K562 (cell line): ENCODE data around the gene COX6B2. TPM values are rescaled to one million over a fixed set of nuclear protein-coding genes. Genes with fewer than 3 reads are reported as not detected.

Experiments used
- ARNT ChIP-seq, 2 experiments: fragments of 450-650 bp; IDR thresholded peaks; 2 replicates each; pipeline ENCODE4 v1.6.1; 2016; ENCODE audit warnings: mild to moderate bottlenecking in 1 of 2
- CC2D1A ChIP-seq: fragments of 450-650 bp; IDR thresholded peaks from 2 replicates; pipeline ENCODE4 v1.6.1; 2017; ENCODE audit warnings: mild to moderate bottlenecking
- FIP1L1 ChIP-seq: fragments of 200-400 bp; formaldehyde crosslinking; IDR thresholded peaks from 2 replicates; pipeline ENCODE4 v1.6.1; 2018; ENCODE audit warnings: mild to moderate bottlenecking, low read depth, low read length; ENCODE audit not compliant: poor library complexity, severe bottlenecking
- FOXA3 ChIP-seq, 2 experiments: fragments of 450-650 bp in 1 of 2; sonication (generic) in 1 of 2; formaldehyde crosslinking; IDR thresholded peaks in 1 of 2; conservative IDR thresholded peaks in 1 of 2; 2 replicates each; pipeline versions ENCODE4 v1.4.0 to v1.8.0; 2020 to 2022; ENCODE audit warnings: mild to moderate bottlenecking in 2 of 2, missing genetic modification reagents in 1 of 2
- HDAC1 ChIP-seq, 2 experiments: fragments of 450-650 bp; IDR thresholded peaks; 2 replicates each; pipeline ENCODE4 v1.6.1; 2016 to 2017; ENCODE audit warnings: inconsistent platforms in 1 of 2, mild to moderate bottlenecking in 1 of 2, moderate library complexity in 1 of 2
- ID3 ChIP-seq, 2 experiments: fragments of 250-450 bp in 1 of 2; fragments of 450-650 bp in 1 of 2; sonication (Bioruptor Pico) in 1 of 2; IDR thresholded peaks; 2 replicates each; pipeline versions ENCODE4 v1.6.1 to v1.8.0; 2016 to 2021; ENCODE audit warnings: mild to moderate bottlenecking in 2 of 2, moderate library complexity in 2 of 2, missing compliant biosample characterization in 1 of 2, missing genetic modification characterization in 1 of 2
- KDM1A ChIP-seq, 2 experiments: fragments of 450-650 bp; IDR thresholded peaks; 2 replicates each; pipeline ENCODE4 v1.6.1; 2016; ENCODE audit warnings: mild to moderate bottlenecking in 2 of 2
- L3MBTL2 ChIP-seq: fragments of 450-650 bp; IDR thresholded peaks from 2 replicates; pipeline ENCODE4 v1.6.1; 2016; ENCODE audit warnings: mild to moderate bottlenecking, moderate library complexity
- MCM5 ChIP-seq: fragments of 450-650 bp; IDR thresholded peaks from 2 replicates; pipeline ENCODE4 v1.6.1; 2016; ENCODE audit warnings: low read depth
- POLR2H ChIP-seq: IDR thresholded peaks from 2 replicates; pipeline ENCODE4 v1.6.1; 2016; ENCODE audit warnings: missing genetic modification characterization, low read depth, mild to moderate bottlenecking, control low read depth, missing compliant biosample characterization, moderate library complexity
- POLR3G ChIP-seq: IDR thresholded peaks from 2 replicates; pipeline ENCODE4 v1.6.1; 2011; ENCODE audit not compliant: insufficient read length, insufficient replicate concordance; ENCODE audit errors: extremely low read depth
- RFX1 ChIP-seq: fragments of 450-650 bp; IDR thresholded peaks from 2 replicates; pipeline ENCODE4 v1.6.1; 2016; ENCODE audit warnings: mild to moderate bottlenecking, moderate library complexity
- SIRT6 ChIP-seq: IDR thresholded peaks from one replicate; pipeline ENCODE4 v1.6.1; 2012; ENCODE audit warnings: low read depth, mild to moderate bottlenecking, control low read depth, inconsistent platforms, low read length, moderate library complexity
- SMARCA4 ChIP-seq: fragments of 450-650 bp; IDR thresholded peaks from 2 replicates; pipeline ENCODE4 v1.6.1; 2016
- SMARCE1 ChIP-seq: fragments of 450-650 bp; IDR thresholded peaks from 2 replicates; pipeline ENCODE4 v1.7.1; 2016; ENCODE audit warnings: mild to moderate bottlenecking
- SP1 ChIP-seq: sonication (generic); formaldehyde crosslinking; IDR thresholded peaks from 2 replicates; pipeline ENCODE4 v1.8.1; 2022; ENCODE audit warnings: mild to moderate bottlenecking, missing genetic modification reagents
- SP2 ChIP-seq: IDR thresholded peaks from 2 replicates; pipeline ENCODE4 v1.6.1; 2011; ENCODE audit warnings: mild to moderate bottlenecking, low read depth, low read length, moderate library complexity; ENCODE audit not compliant: poor library complexity, severe bottlenecking; ENCODE audit errors: extremely low read depth
- STAG1 ChIP-seq: sonication (generic); formaldehyde crosslinking; IDR thresholded peaks from 2 replicates; pipeline ENCODE4 v1.5.0; 2020; ENCODE audit warnings: missing genetic modification reagents, borderline replicate concordance
- TCF7L2 ChIP-seq: fragments of 150-350 bp; IDR thresholded peaks from 2 replicates; pipeline ENCODE4 v1.6.1; 2016; ENCODE audit warnings: low read depth, mild to moderate bottlenecking, low read length, moderate library complexity
- ZNF695 ChIP-seq: fragments of 450-650 bp; formaldehyde crosslinking; IDR thresholded peaks from 2 replicates; pipeline ENCODE4 v1.4.0; 2020; ENCODE audit warnings: mild to moderate bottlenecking, moderate library complexity
- polyA plus RNA-seq, 8 experiments: library from polyadenylated mRNA; depleted of rRNA in 4 of 8; stranded (reverse) in 5 of 8; unstranded in 3 of 8; fragments of >200 nt; fragmentation: Nextera tagmentation in 2 of 8; fragmentation: Illumina TruSeq in 1 of 8; extraction: Ambion mirVana in 2 of 8; extraction: Trizol in 1 of 8; gene quantifications; 2 replicates each; pipeline versions ENCODE4 v1.2.1 to v1.2.3, GENCODE V29; 2011 to 2014; ENCODE audit warnings: inconsistent platforms in 1 of 8, missing spikeins in 1 of 8
- total RNA-seq, 7 experiments: library from RNA; depleted of rRNA in 6 of 7; stranded (reverse); fragments of >200 nt in 6 of 7; fragmentation: Illumina TruSeq in 2 of 7; extraction: Trizol in 2 of 7; gene quantifications; 2 replicates each; pipeline versions ENCODE4 v1.2.1 to v1.2.3, GENCODE V29; 2011 to 2021; ENCODE audit warnings: low replicate concordance in 1 of 7
- TF ChIP-seq, protein P1 (sequence below): fragments of 450-650 bp; IDR thresholded peaks from 2 replicates; pipeline ENCODE4 v1.6.1; 2017; ENCODE audit warnings: antibody characterized with exemption
- TF ChIP-seq, protein P2 (sequence below): sonication (generic); formaldehyde crosslinking; IDR thresholded peaks from 2 replicates; pipeline ENCODE4 v1.8.0; 2022; ENCODE audit warnings: mild to moderate bottlenecking, missing genetic modification reagents

Gene COX6B2
- total and polyA plus RNA-seq, 9 of the 15 experiments (the other 6 are each of a cell fraction or from before 2014, with no cell fraction given), result 0.40 to 2.5 (median 0.83) TPM

GRCh38 chr19:55339105-55339888 is 15.2 kb downstream of the COX6B2 start, which contains the start of gene KMT5C (continued):
- TF ChIP-seq ARNT (IDR thresholded peaks at IDR 0.05) (0 out of 4 replicates have a peak, but pooled peaks of 1 of the 2 experiments have one; percentile 8), SIRT6 (no peak), ZNF695 (no peak), SP2 (peak; percentile 83), POLR3G (no peak), MCM5 (no peak), SP1 (peak; percentile 99), SMARCA4 (no peak), POLR2H (tag) (peak; percentile 56), SMARCE1 (no peak), L3MBTL2 (peak; percentile 80), KDM1A (IDR thresholded peaks at IDR 0.05) (no peak), CC2D1A (no peak), STAG1 (CRISPR knock-in tag) (no peak), FIP1L1 (no peak), TCF7L2 (0 out of 2 replicates have a peak, but pooled peaks have one; percentile 12), ID3 (CRISPR knock-in tag; IDR thresholded peaks at IDR 0.05) (no peak), ID3 (tag; IDR thresholded peaks at IDR 0.05) (no peak), HDAC1 (IDR thresholded peaks at IDR 0.05) (no peak), FOXA3 (CRISPR knock-in tag; conservative IDR thresholded peaks at IDR 0.05 in 1 of 2, IDR thresholded peaks at IDR 0.05 in 1 of 2) (no peak), RFX1 (peak; percentile 98)
- TF ChIP-seq, protein P1, sequence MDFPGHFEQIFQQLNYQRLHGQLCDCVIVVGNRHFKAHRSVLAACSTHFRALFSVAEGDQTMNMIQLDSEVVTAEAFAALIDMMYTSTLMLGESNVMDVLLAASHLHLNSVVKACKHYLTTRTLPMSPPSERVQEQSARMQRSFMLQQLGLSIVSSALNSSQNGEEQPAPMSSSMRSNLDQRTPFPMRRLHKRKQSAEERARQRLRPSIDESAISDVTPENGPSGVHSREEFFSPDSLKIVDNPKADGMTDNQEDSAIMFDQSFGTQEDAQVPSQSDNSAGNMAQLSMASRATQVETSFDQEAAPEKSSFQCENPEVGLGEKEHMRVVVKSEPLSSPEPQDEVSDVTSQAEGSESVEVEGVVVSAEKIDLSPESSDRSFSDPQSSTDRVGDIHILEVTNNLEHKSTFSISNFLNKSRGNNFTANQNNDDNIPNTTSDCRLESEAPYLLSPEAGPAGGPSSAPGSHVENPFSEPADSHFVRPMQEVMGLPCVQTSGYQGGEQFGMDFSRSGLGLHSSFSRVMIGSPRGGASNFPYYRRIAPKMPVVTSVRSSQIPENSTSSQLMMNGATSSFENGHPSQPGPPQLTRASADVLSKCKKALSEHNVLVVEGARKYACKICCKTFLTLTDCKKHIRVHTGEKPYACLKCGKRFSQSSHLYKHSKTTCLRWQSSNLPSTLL, result no peak
- TF ChIP-seq, protein P2, sequence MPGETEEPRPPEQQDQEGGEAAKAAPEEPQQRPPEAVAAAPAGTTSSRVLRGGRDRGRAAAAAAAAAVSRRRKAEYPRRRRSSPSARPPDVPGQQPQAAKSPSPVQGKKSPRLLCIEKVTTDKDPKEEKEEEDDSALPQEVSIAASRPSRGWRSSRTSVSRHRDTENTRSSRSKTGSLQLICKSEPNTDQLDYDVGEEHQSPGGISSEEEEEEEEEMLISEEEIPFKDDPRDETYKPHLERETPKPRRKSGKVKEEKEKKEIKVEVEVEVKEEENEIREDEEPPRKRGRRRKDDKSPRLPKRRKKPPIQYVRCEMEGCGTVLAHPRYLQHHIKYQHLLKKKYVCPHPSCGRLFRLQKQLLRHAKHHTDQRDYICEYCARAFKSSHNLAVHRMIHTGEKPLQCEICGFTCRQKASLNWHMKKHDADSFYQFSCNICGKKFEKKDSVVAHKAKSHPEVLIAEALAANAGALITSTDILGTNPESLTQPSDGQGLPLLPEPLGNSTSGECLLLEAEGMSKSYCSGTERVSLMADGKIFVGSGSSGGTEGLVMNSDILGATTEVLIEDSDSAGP (CRISPR knock-in tag), result no peak
